PC-9 (cell line): ENCODE measurements around the gene WASF1.

Experiments
- CTCF ChIP-seq: fragments of 200-600 bp; sonication (generic); conservative IDR thresholded peaks from 2 replicates; pipeline ENCODE4 v1.6.1; 2017; ENCODE audit warnings: mixed run types, antibody characterized with exemption, mild to moderate bottlenecking, moderate library complexity
- EZH2 ChIP-seq: fragments of 200-600 bp; sonication (generic); IDR thresholded peaks from 2 replicates; pipeline ENCODE4 v1.8.0; 2017; ENCODE audit warnings: antibody characterized with exemption, low read depth

- no peak for TF ChIP-seq CTCF
- no peak for TF ChIP-seq EZH2
Measured at GRCh38 chr6:110207652-110208051, 28.2 kb upstream of the WASF1 start.
